OCI-LY7 (cell line): Measurements from ENCODE around the gene MYZAP. TPM values are rescaled to one million over a fixed set of nuclear protein-coding genes. Genes with fewer than 3 reads are reported as not detected.

Experiments
- BruUV-seq: library from RNA; stranded (reverse); fragments of 400-500 nt; replicated peaks from 2 replicates; lab custom pipeline; 2021; lab: Mats Ljungman, UMichigan
- CTCF ChIA-PET: fragments of 300-600 bp; sonication (Branson Sonifier 250); formaldehyde crosslinking; loops from one replicate; lab custom pipeline; 2022; ENCODE audit warnings: antibody characterized with exemption; ENCODE audit not compliant: unreplicated experiment; lab: Charles Lee
- POLR2A ChIA-PET: fragments of 300-600 bp; sonication (Branson Sonifier 250); formaldehyde crosslinking; loops from one replicate; lab custom pipeline; 2022; ENCODE audit warnings: antibody characterized with exemption; lab: Charles Lee
- DNase-seq: peaks from one replicate; pipeline ENCODE4 v3.0.0-alpha.2; 2015; ENCODE audit warnings: low spot score
- H2AFZ ChIP-seq: fragments of 200-600 bp; sonication (generic), shearing (Covaris generic); 2 replicates; pipeline ENCODE4 v1.6.1; 2014; ENCODE audit warnings: mild to moderate bottlenecking, antibody characterized with exemption, low read length, moderate library complexity
- H3K27ac ChIP-seq: fragments of 200-600 bp; sonication (generic); 2 replicates; pipeline ENCODE4 v1.5.1; 2014; ENCODE audit warnings: mixed run types, low read depth, mild to moderate bottlenecking, moderate library complexity, low read length, inconsistent platforms; ENCODE audit not compliant: poor library complexity, severe bottlenecking
- H3K36me3 ChIP-seq: fragments of 200-600 bp; sonication (generic); 2 replicates; pipeline ENCODE4 v1.6.1; 2014; ENCODE audit warnings: mild to moderate bottlenecking, antibody characterized with exemption, low read length, moderate library complexity, mixed read lengths; ENCODE audit not compliant: insufficient read depth
- H3K4me1 ChIP-seq: fragments of 200-600 bp; sonication (generic); 2 replicates; pipeline ENCODE4 v1.5.1; 2014; ENCODE audit warnings: mild to moderate bottlenecking, low read length; ENCODE audit not compliant: insufficient read depth, poor library complexity, severe bottlenecking
- H3K4me2 ChIP-seq: fragments of 200-600 bp; sonication (generic); 2 replicates; pipeline ENCODE4 v1.6.1; 2014; ENCODE audit warnings: mild to moderate bottlenecking, low read length
- H3K4me3 ChIP-seq: fragments of 200-600 bp; sonication (generic); 2 replicates; pipeline ENCODE4 v1.5.1; 2014; ENCODE audit warnings: mild to moderate bottlenecking, low read depth, low read length; ENCODE audit not compliant: poor library complexity, severe bottlenecking
- H3K79me2 ChIP-seq: fragments of 200-600 bp; sonication (generic); 2 replicates; pipeline ENCODE4 v1.6.1; 2016; ENCODE audit warnings: low read depth, mild to moderate bottlenecking, low read length, moderate library complexity, mixed read lengths; ENCODE audit not compliant: insufficient read depth
- H3K9me2 ChIP-seq: fragments of 200-600 bp; sonication (generic); 2 replicates; pipeline ENCODE4 v1.6.1; 2016; ENCODE audit warnings: mild to moderate bottlenecking, low read length, mixed read lengths; ENCODE audit not compliant: insufficient read depth
- H3K9me3 ChIP-seq: fragments of 200-600 bp; sonication (generic); 2 replicates; pipeline ENCODE4 v1.6.1; 2014; ENCODE audit warnings: mild to moderate bottlenecking, mixed run types, low read length, mixed read lengths
- H4K20me1 ChIP-seq: fragments of 200-600 bp; sonication (generic); 2 replicates; pipeline ENCODE4 v1.6.1; 2014; ENCODE audit warnings: mild to moderate bottlenecking, antibody characterized with exemption, low read length, moderate library complexity, mixed read lengths; ENCODE audit not compliant: insufficient read depth
- EZH2phosphoT487 ChIP-seq: fragments of 200-600 bp; sonication (generic); IDR thresholded peaks from 2 replicates; pipeline ENCODE4 v1.6.1; 2018; ENCODE audit warnings: low read depth, borderline replicate concordance, mild to moderate bottlenecking, mixed run types, antibody characterized with exemption, low read length, moderate library complexity, mixed read lengths
- intact Hi-C: fragments of 100-400 bp; cut with micrococcal nuclease; formaldehyde crosslinking; loops from one replicate; pipeline ENCODE4 v1.10.0; 2022; ENCODE audit not compliant: unreplicated experiment
- total RNA-seq, 2 experiments: library from RNA; depleted of rRNA in 1 of 2; stranded (reverse); fragments of >200 nt in 1 of 2; shearing (Covaris generic) in 1 of 2; gene quantifications; 2 replicates each; pipeline ENCODE4 v1.2.3, GENCODE V29; 2014 to 2022
- TF ChIP-seq, protein P1 (sequence below): fragments of 200-600 bp; sonication (generic); conservative IDR thresholded peaks from 2 replicates; pipeline ENCODE4 v1.5.1; 2014; ENCODE audit warnings: mild to moderate bottlenecking, antibody characterized with exemption, low read length, moderate library complexity, mixed read lengths

MYZAP gene
- total RNA-seq, 2 experiments from 2014 or later, result not detected

DNA sequence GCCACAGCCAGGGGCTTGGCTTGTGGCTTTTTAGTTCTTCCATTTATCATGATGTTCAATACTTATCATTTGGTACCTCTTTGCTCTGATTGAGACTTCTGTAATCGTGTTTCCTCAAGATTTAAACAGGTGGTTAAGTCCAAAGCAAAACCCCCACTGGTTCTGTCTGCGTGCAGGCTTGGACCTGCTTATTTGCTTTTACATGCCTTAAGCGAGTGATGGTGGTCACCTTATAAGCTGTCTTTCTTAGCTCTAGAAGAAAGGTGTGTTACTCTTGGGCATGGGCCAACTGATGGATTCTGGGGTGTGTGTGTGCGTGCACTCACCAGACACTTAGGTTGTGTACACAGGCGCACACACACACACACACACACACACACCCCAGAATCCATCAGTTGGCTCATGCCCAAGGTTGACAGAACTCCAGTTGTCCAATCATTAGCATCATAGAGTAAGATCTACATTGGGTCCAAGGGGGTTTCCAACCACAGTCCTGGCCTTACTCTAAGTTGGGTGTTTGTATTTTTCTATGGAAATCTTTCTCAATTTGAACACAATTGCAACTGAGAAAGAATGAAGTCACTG is 1.2 kb downstream of the MYZAP start:
- intact Hi-C loops, result no loop called here
- Histone ChIP-seq H4K20me1 (no peaks in the 10 kb centered on the region), H3K4me3 (no peak overlapping the region), H3K9me2 (no peaks in the 10 kb centered on the region), H3K27ac (no peak overlapping the region), H3K36me3 (no peaks in the 10 kb centered on the region), H2AFZ (no peak overlapping the region), H3K4me1 (no peaks in the 10 kb centered on the region), H3K4me2 (no peak overlapping the region), H3K9me3 (no peaks in the 10 kb centered on the region), H3K79me2 (no peaks in the 10 kb centered on the region)
- POLR2A ChIA-PET, result no interaction called here
- no TSS peak for BruUV-seq
- DNase-seq, result no peak
- TF ChIP-seq, protein P1, sequence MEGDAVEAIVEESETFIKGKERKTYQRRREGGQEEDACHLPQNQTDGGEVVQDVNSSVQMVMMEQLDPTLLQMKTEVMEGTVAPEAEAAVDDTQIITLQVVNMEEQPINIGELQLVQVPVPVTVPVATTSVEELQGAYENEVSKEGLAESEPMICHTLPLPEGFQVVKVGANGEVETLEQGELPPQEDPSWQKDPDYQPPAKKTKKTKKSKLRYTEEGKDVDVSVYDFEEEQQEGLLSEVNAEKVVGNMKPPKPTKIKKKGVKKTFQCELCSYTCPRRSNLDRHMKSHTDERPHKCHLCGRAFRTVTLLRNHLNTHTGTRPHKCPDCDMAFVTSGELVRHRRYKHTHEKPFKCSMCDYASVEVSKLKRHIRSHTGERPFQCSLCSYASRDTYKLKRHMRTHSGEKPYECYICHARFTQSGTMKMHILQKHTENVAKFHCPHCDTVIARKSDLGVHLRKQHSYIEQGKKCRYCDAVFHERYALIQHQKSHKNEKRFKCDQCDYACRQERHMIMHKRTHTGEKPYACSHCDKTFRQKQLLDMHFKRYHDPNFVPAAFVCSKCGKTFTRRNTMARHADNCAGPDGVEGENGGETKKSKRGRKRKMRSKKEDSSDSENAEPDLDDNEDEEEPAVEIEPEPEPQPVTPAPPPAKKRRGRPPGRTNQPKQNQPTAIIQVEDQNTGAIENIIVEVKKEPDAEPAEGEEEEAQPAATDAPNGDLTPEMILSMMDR, result no peak
- TF ChIP-seq EZH2phosphoT487, result no peak
- CTCF ChIA-PET, result no interaction called here

DNA sequence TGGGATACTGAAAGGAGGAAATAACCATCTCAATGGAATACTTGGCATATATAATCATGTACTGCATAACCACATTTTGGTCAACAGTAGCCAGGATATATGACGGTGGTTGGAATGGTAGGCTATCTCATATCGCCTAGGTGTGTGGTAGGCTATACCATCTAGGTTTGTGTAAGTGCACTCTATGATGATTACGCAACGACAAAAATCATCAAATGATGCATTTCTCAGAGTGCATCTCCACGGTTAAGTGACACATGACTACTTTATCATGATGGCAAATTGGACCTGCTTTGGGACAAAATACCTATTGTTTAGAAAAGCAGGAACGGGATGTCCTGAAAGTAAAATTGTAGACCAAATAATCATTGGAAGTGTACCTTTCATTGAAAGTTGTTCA is 2.8 kb downstream of the MYZAP start:
- no peaks in the 10 kb centered on the region for H3K36me3 ChIP-seq
- POLR2A ChIA-PET, result no interaction called here
- no peak for TF ChIP-seq EZH2phosphoT487
- TF ChIP-seq, protein P1, result no peak
- H4K20me1 ChIP-seq, result no peaks in the 10 kb centered on the region
- H3K4me1 ChIP-seq, result no peaks in the 10 kb centered on the region
- no peaks in the 10 kb centered on the region for H3K9me2 ChIP-seq
- H3K4me3 ChIP-seq, result no peak overlapping the region
- intact Hi-C loops, result no loop called here
- H2AFZ ChIP-seq, result no peak overlapping the region
- H3K4me2 ChIP-seq, result no peak overlapping the region
- no peaks in the 10 kb centered on the region for H3K79me2 ChIP-seq
- no peak for DNase-seq
- CTCF ChIA-PET, result no interaction called here
- H3K9me3 ChIP-seq, result no peaks in the 10 kb centered on the region
- H3K27ac ChIP-seq, result no peak overlapping the region
- no TSS peak for BruUV-seq

DNA sequence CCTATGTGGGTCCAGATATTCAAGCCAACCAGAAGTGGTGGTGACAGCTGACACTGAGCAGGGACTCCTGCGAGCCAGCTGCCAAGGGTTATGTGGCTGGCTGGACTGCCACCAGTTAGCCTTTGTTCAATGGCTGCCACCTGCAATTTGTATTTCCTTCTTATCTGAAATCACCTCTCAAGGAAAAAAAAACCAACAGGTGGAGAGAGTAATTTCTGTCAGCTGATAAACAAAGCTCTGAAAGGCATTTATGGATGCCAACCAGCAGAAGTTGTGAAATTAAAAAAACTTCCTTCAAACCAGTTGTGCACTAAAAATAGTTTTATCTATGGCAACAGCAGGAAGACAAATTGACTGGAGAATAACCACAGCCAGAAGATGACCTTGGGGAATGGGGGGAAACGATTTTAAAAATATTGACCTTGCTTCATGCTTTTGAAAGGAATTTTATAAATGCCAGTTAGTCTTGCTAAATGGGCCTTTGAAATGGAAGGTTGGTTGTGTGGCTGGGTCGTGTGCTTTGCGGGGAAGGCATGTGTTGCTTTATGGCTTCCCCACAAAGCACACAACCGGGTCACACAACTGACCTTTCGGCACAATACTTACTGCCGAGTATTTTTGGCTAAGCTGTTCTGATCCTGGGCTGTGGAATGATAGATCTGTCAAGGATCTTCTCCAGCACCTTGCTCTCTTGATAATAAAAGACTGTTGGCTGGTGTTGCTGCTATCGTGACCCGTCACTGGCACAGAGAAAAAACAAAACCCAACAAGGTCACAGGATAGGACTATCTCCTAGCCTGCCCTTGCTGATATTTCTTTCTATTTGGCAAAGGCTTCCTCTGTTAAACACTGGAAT is 3.5 kb downstream of the MYZAP start:
- CTCF ChIA-PET, result no interaction called here
- no peak for DNase-seq
- no peaks in the 10 kb centered on the region for H4K20me1 ChIP-seq
- no peaks in the 10 kb centered on the region for H3K4me1 ChIP-seq
- H3K4me3 ChIP-seq, result no peak overlapping the region
- intact Hi-C loops, result no loop called here
- no peaks in the 10 kb centered on the region for H3K79me2 ChIP-seq
- H2AFZ ChIP-seq, result no peak overlapping the region
- TF ChIP-seq, protein P1, result no peak
- TF ChIP-seq EZH2phosphoT487, result no peak
- no peaks in the 10 kb centered on the region for H3K36me3 ChIP-seq
- POLR2A ChIA-PET, result no interaction called here
- H3K4me2 ChIP-seq, result no peak overlapping the region
- no peaks in the 10 kb centered on the region for H3K9me3 ChIP-seq
- no peaks in the 10 kb centered on the region for H3K9me2 ChIP-seq
- no TSS peak for BruUV-seq
- H3K27ac ChIP-seq, result no peak overlapping the region
